RWPE2 (cell line): ENCODE measurements around the gene HHATL.

ENCODE experiments used
- ATAC-seq: fragments of 200-7000 bp; cut with Tn5 transposase; 3 replicates; pipeline ENCODE4 v1.9.1; 2021; ENCODE audit warnings: low read depth
- DNase-seq: peaks from one replicate; pipeline ENCODE4 v3.0.0-alpha.2; 2020; ENCODE audit warnings: low spot score
- H3K27ac ChIP-seq: fragments of 450-650 bp; 2 replicates; pipeline ENCODE4 v1.5.1; 2017; ENCODE audit warnings: mild to moderate bottlenecking; ENCODE audit not compliant: poor library complexity, severe bottlenecking
- H3K27me3 ChIP-seq: fragments of 250-450 bp; sonication (Bioruptor Pico); 2 replicates; pipeline ENCODE4 v1.5.1; 2021; ENCODE audit warnings: mild to moderate bottlenecking, moderate library complexity; ENCODE audit not compliant: insufficient read depth, poor library complexity, severe bottlenecking
- H3K36me3 ChIP-seq: fragments of 250-450 bp; sonication (Bioruptor Pico); 2 replicates; pipeline ENCODE4 v1.5.1; 2020; ENCODE audit warnings: low read depth, mild to moderate bottlenecking, moderate library complexity
- H3K4me1 ChIP-seq: fragments of 250-450 bp; sonication (Bioruptor Pico); 2 replicates; pipeline ENCODE4 v1.5.1; 2021; ENCODE audit warnings: mild to moderate bottlenecking, moderate library complexity; ENCODE audit not compliant: insufficient read depth, poor library complexity, severe bottlenecking
- H3K4me3 ChIP-seq: fragments of 250-450 bp; sonication (Bioruptor Pico); 2 replicates; pipeline ENCODE4 v1.5.1; 2021; ENCODE audit warnings: mild to moderate bottlenecking, moderate library complexity; ENCODE audit not compliant: severe bottlenecking
- H3K9me3 ChIP-seq: fragments of 250-450 bp; sonication (Bioruptor Pico); 2 replicates; pipeline ENCODE4 v1.5.1; 2021; ENCODE audit warnings: mild to moderate bottlenecking, moderate library complexity; ENCODE audit not compliant: severe bottlenecking
- CTCF ChIP-seq: fragments of 450-650 bp; IDR thresholded peaks from one replicate; pipeline ENCODE4 v1.5.1; 2017; ENCODE audit warnings: mild to moderate bottlenecking, moderate library complexity; ENCODE audit not compliant: poor library complexity, severe bottlenecking

The HHATL gene

GRCh38 chr3:42749025-42749752 is 46.6 kb upstream of the HHATL start:
- no peaks in the 10 kb centered on the region for H3K27me3 ChIP-seq
- ATAC-seq: no peak
- H3K36me3 ChIP-seq: no peaks in the 10 kb centered on the region
- TF ChIP-seq CTCF: no peak
- no peak overlapping the region for H3K4me3 ChIP-seq
- DNase-seq: peak; percentile 29
- H3K9me3 ChIP-seq: no peaks in the 10 kb centered on the region
- no peaks in the 10 kb centered on the region for H3K4me1 ChIP-seq
- H3K27ac ChIP-seq: no peak overlapping the region

DNA sequence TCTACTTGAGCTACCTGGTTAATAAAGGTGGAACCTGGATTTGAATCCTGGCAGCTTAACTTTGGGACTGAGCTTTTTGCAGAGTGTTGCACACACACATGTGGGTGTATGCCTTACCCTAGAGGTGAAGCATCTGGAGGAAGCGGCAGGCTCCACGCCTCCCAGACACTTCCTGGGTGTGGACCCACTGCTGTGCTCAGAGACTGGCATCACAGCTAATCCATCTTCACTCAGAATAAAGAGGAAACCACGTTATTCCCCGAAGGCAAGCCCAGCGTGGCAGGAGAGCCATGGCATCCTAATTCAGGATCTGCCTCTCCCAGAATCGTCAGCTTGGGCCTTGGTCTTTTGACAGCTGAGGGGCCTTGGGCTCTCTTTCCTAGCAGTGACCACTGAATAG is 45.0 kb upstream of the HHATL start:
- Histone ChIP-seq H3K4me3 (no peak overlapping the region), H3K4me1 (no peaks in the 10 kb centered on the region), H3K9me3 (no peaks in the 10 kb centered on the region), H3K27ac (no peak overlapping the region), H3K36me3 (no peaks in the 10 kb centered on the region), H3K27me3 (no peaks in the 10 kb centered on the region)
- peak; percentile 19 for DNase-seq
- no peak for TF ChIP-seq CTCF
- ATAC-seq: peak; percentile 32; the same call in 1 of the 3 replicates

GRCh38 chr3:42746455-42747450 is 44.2 kb upstream of the HHATL start:
- TF ChIP-seq CTCF: no peak

DNA sequence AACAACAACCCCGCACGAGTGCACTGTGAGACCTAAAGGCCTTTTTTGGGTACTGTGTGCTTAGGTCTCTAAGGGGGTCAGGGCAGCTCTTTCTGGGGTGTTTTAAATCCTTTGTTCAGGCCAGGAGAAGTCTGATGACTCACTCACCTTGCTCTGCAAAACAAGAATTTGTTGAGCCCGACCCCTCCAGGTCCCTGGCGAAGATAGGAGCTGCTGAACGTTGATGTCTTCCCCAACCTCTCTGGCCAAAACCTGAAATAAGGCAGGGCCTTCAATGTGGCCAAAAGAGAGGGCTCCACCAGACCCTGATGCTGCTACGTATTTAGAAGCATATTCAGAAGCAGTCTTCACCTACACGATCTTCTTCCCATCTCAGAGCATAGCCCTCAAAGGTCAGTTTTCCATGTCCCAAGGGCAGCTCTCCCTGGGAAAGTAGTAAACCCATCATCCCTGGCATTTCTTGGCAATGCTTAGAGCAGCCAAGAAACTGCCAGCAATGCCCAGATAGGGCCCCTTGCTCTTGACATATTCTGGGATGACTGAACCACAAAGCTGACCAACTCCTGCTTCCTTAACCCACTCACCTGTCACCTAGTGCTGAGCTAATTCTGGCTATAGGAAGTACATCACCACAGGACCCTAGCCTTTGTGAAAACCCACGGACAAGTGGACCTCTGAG is 43.3 kb upstream of the HHATL start:
- DNase-seq (peak; percentile 31), ATAC-seq (no peak)
- no peaks in the 10 kb centered on the region for H3K4me1 ChIP-seq
- H3K9me3 ChIP-seq: no peaks in the 10 kb centered on the region
- H3K36me3 ChIP-seq: no peaks in the 10 kb centered on the region
- no peak overlapping the region for H3K4me3 ChIP-seq
- no peak for TF ChIP-seq CTCF
- no peak overlapping the region for H3K27ac ChIP-seq
- no peaks in the 10 kb centered on the region for H3K27me3 ChIP-seq

More at GRCh38 chr3:42746455-42747450, 44.2 kb upstream of the HHATL start:
- H3K4me3 ChIP-seq: no peak overlapping the region
- ATAC-seq: no peak
- H3K9me3 ChIP-seq: no peaks in the 10 kb centered on the region
- no peaks in the 10 kb centered on the region for H3K4me1 ChIP-seq
- peak; percentile 24 for DNase-seq
- H3K27me3 ChIP-seq: no peaks in the 10 kb centered on the region
- no peak overlapping the region for H3K27ac ChIP-seq
- no peaks in the 10 kb centered on the region for H3K36me3 ChIP-seq
